Loucy (cell line): ENCODE results near the gene TPD52L1.

Experiments used
- CTCF ChIP-seq: fragments of 200-600 bp; sonication (generic); conservative IDR thresholded peaks from 2 replicates; pipeline ENCODE4 v1.5.1; 2014; ENCODE audit warnings: mild to moderate bottlenecking, antibody characterized with exemption, low read length
- EZH2phosphoT487 ChIP-seq: fragments of 200-600 bp; IDR thresholded peaks from 2 replicates; pipeline ENCODE4 v1.6.1; 2018; ENCODE audit warnings: antibody characterized with exemption, mild to moderate bottlenecking, moderate library complexity, borderline replicate concordance

DNA sequence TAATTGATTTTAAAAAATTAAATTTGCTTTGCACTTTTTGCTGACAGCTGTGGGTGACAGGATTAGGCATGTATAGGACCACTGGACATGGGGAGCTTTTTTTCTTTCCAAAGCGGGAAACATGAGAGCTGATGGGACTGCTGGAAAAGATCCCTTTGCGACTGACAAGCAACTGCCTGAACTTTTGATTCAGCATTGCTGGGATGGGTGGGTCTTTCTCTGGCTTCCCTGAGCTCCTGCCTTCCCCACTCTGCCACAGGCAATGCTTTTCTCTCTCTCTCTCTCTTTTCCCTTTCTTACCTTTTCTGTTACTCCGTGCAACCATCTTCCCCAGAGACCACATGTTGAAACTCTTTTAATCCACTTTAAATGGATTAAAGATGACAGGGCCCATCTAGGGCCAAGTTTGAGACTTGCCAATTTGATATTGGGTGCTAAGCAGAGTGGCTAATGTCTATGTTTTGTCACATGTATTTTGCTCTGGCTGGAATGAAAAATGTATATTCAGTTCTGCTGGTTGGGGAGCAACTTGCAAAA lies 33.5 kb upstream of the TPD52L1 start:
- no peak for TF ChIP-seq CTCF
- TF ChIP-seq EZH2phosphoT487, result no peak
